ENCODE data around the gene TOLLIP. TPM values are rescaled to one million over a fixed set of nuclear protein-coding genes. Genes with fewer than 3 reads are reported as not detected.
"Not testable (repeated sequence)": the region's sequence is repeated elsewhere in the genome, so short reads cannot be mapped to it uniquely, and the experiment has no call there.

The TOLLIP gene
- total and polyA plus RNA-seq, 8 donors = 14.9 to 119 (median 35.8) TPM

- H3K27me3 ChIP-seq = no peaks in the 10 kb centered on the region
- H3K27ac ChIP-seq = no peak overlapping the region
- WGBS, 5 donors = 92 to 97% (median 96%) methylated on average over 16 of the region's 16 CpGs
- H3K4me3 ChIP-seq = no peak overlapping the region
- no peak for DNase-seq
- intact Hi-C loops (cut with DNase I; ENCODE audit: low total_unique reads) = no loop called here
- no peak for TF ChIP-seq POLR2A (IDR thresholded peaks at IDR 0.05)
- TF ChIP-seq, protein P1, sequence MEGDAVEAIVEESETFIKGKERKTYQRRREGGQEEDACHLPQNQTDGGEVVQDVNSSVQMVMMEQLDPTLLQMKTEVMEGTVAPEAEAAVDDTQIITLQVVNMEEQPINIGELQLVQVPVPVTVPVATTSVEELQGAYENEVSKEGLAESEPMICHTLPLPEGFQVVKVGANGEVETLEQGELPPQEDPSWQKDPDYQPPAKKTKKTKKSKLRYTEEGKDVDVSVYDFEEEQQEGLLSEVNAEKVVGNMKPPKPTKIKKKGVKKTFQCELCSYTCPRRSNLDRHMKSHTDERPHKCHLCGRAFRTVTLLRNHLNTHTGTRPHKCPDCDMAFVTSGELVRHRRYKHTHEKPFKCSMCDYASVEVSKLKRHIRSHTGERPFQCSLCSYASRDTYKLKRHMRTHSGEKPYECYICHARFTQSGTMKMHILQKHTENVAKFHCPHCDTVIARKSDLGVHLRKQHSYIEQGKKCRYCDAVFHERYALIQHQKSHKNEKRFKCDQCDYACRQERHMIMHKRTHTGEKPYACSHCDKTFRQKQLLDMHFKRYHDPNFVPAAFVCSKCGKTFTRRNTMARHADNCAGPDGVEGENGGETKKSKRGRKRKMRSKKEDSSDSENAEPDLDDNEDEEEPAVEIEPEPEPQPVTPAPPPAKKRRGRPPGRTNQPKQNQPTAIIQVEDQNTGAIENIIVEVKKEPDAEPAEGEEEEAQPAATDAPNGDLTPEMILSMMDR (IDR thresholded peaks at IDR 0.05) = no peak
- TF ChIP-seq POLR2AphosphoS5 (IDR thresholded peaks at IDR 0.05) = no peak
- no peak for TF ChIP-seq EP300 (IDR thresholded peaks at IDR 0.05)
- H3K36me3 ChIP-seq = no peaks in the 10 kb centered on the region
- H3K9me3 ChIP-seq = no peaks in the 10 kb centered on the region
- no peaks in the 10 kb centered on the region for H3K4me1 ChIP-seq
Measured at GRCh38 chr11:1251236-1251770, 58.1 kb downstream of the TOLLIP start.

- H3K4me1 ChIP-seq; DNase-seq; H3K27ac ChIP-seq; intact Hi-C loops (cut with DNase I; ENCODE audit: low total_unique reads); H3K9me3 ChIP-seq; H3K27me3 ChIP-seq; H3K36me3 ChIP-seq; H3K4me3 ChIP-seq: not testable (repeated sequence)
- 82 to 96% (median 92%) methylated on average over 2 to 5 of the region's 12 CpGs; no CpG with 5 or more reads in 1 of the 5 donors for WGBS, 5 donors
Measured at GRCh38 chr11:1250411-1250810, 59.0 kb downstream of the TOLLIP start.

- H3K27ac ChIP-seq; H3K4me1 ChIP-seq; H3K27me3 ChIP-seq; H3K36me3 ChIP-seq; intact Hi-C loops (cut with DNase I; ENCODE audit: low total_unique reads); H3K9me3 ChIP-seq; H3K4me3 ChIP-seq; DNase-seq: not testable (repeated sequence)
- WGBS, 5 donors = 87 to 95% (median 91%) methylated on average over 6 to 10 of the region's 18 CpGs; no CpG with 5 or more reads in 1 of the 5 donors
Measured at GRCh38 chr11:1248951-1249350, 60.5 kb downstream of the TOLLIP start.

DNA sequence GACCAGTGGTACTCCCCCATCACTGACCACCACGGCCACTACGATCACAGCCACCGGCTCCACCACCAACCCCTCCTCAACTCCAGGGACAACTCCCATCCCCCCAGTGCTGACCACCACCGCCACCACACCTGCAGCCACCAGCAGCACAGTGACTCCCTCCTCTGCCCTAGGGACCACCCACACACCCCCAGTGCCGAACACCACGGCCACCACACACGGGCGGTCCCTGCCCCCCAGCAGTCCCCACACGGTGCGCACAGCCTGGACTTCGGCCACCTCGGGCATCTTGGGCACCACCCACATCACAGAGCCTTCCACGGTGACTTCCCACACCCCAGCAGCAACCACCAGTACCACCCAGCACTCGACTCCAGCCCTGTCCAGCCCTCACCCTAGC, 62.4 kb downstream of the TOLLIP start:
- H3K27ac ChIP-seq; H3K27me3 ChIP-seq; intact Hi-C loops (cut with DNase I; ENCODE audit: low total_unique reads); H3K4me1 ChIP-seq; H3K36me3 ChIP-seq; H3K4me3 ChIP-seq; H3K9me3 ChIP-seq; DNase-seq: not testable (repeated sequence)
- 86 to 95% (median 91%) methylated on average over 4 to 14 of the region's 14 CpGs for WGBS, 5 donors

DNA sequence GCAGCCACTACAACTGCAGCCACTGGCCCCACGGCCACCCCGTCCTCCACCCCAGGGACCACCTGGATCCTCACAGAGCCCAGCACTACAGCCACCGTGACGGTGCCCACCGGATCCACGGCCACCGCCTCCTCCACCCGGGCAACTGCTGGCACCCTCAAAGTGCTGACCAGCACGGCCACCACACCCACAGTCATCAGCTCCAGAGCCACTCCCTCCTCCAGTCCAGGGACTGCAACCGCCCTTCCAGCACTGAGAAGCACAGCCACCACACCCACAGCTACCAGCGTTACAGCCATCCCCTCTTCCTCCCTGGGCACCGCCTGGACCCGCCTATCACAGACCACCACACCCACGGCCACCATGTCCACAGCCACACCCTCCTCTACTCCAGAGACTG, 63.1 kb downstream of the TOLLIP start:
- 70 to 86% (median 75%) methylated on average over 10 to 14 of the region's 14 CpGs for WGBS, 5 donors
- intact Hi-C loops (cut with DNase I; ENCODE audit: low total_unique reads) = not testable (repeated sequence)

DNA sequence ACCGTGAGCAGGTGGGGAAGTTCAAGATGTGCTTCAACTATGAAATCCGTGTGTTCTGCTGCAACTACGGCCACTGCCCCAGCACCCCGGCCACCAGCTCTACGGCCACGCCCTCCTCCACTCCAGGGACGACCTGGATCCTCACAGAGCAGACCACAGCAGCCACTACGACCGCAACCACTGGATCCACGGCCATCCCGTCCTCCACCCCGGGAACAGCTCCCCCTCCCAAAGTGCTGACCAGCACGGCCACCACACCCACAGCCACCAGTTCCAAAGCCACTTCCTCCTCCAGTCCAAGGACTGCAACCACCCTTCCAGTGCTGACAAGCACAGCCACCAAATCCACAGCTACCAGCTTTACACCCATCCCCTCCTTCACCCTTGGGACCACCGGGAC, 63.7 kb downstream of the TOLLIP start:
- H3K4me1 ChIP-seq; H3K27me3 ChIP-seq; H3K4me3 ChIP-seq; H3K36me3 ChIP-seq; H3K27ac ChIP-seq; intact Hi-C loops (cut with DNase I; ENCODE audit: low total_unique reads); DNase-seq; H3K9me3 ChIP-seq: not testable (repeated sequence)
- 83 to 93% (median 92%) methylated on average over 7 to 13 of the region's 14 CpGs for WGBS, 5 donors

More for the DNA sequence above, 63.1 kb downstream of the TOLLIP start:
- H3K4me3 ChIP-seq, H3K9me3 ChIP-seq, H3K4me1 ChIP-seq, DNase-seq, H3K27ac ChIP-seq, H3K27me3 ChIP-seq, H3K36me3 ChIP-seq: not testable (repeated sequence)

GRCh38 chr11:1244557-1244956, 64.9 kb downstream of the TOLLIP start:
- H3K4me1 ChIP-seq; H3K27ac ChIP-seq; H3K36me3 ChIP-seq; DNase-seq; H3K9me3 ChIP-seq; H3K4me3 ChIP-seq; intact Hi-C loops (cut with DNase I; ENCODE audit: low total_unique reads); H3K27me3 ChIP-seq: not testable (repeated sequence)
- 82 to 99% (median 97%) methylated on average over 8 to 9 of the region's 9 CpGs for WGBS, 5 donors

GRCh38 chr11:1243521-1243920, 65.9 kb downstream of the TOLLIP start:
- H3K9me3 ChIP-seq; H3K4me3 ChIP-seq; H3K4me1 ChIP-seq; intact Hi-C loops (cut with DNase I; ENCODE audit: low total_unique reads); H3K27ac ChIP-seq; H3K36me3 ChIP-seq; DNase-seq; H3K27me3 ChIP-seq: not testable (repeated sequence)
- WGBS, 5 donors = 85 to 98% (median 93%) methylated on average over 4 to 15 of the region's 18 CpGs

DNA sequence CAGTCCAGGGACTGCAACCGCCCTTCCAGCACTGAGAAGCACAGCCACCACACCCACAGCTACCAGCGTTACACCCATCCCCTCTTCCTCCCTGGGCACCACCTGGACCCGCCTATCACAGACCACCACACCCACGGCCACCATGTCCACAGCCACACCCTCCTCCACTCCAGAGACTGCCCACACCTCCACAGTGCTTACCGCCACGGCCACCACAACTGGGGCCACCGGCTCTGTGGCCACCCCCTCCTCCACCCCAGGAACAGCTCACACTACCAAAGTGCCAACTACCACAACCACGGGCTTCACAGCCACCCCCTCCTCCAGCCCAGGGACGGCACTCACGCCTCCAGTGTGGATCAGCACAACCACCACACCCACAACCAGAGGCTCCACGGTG, 66.7 kb downstream of the TOLLIP start:
- intact Hi-C loops (cut with DNase I; ENCODE audit: low total_unique reads); DNase-seq; H3K27ac ChIP-seq; H3K4me1 ChIP-seq; H3K27me3 ChIP-seq; H3K9me3 ChIP-seq; H3K36me3 ChIP-seq; H3K4me3 ChIP-seq: not testable (repeated sequence)
- 54 to 86% (median 77%) methylated on average over 4 to 9 of the region's 11 CpGs for WGBS, 5 donors

Measured in stomach (tissue), 9 donors.